Smooth muscle cell (in vitro differentiated cells): ENCODE results near the gene HS3ST6. TPM values are rescaled to one million over a fixed set of nuclear protein-coding genes. Genes with fewer than 3 reads are reported as not detected.

ENCODE experiments used
- DNase-seq: peaks from one replicate; lab custom pipeline; 2025; ENCODE audit not compliant: unreplicated experiment; lab: John Stamatoyannopoulos, UW
- H2AFZ ChIP-seq: fragments of 200-600 bp; sonication (generic); 2 replicates; pipeline ENCODE4 v1.6.0; 2016; ENCODE audit warnings: antibody characterized with exemption, low read depth, mild to moderate bottlenecking
- H3F3A ChIP-seq: fragments of 200-600 bp; sonication (generic); 2 replicates; pipeline ENCODE4 v1.6.0; 2017; ENCODE audit warnings: antibody characterized with exemption, low read depth
- H3K27ac ChIP-seq: fragments of 200-600 bp; sonication (generic); 2 replicates; pipeline ENCODE4 v1.5.1; 2016; ENCODE audit warnings: low read depth, mild to moderate bottlenecking
- H3K27me3 ChIP-seq: fragments of 200-600 bp; sonication (generic); 2 replicates; pipeline ENCODE4 v1.6.1; 2016; ENCODE audit warnings: low read depth, mild to moderate bottlenecking
- H3K36me3 ChIP-seq: fragments of 200-600 bp; sonication (generic); 2 replicates; pipeline ENCODE4 v1.5.1; 2016; ENCODE audit warnings: low read depth
- H3K4me1 ChIP-seq: fragments of 200-600 bp; sonication (generic); 2 replicates; pipeline ENCODE4 v1.5.1; 2016; ENCODE audit warnings: low read depth
- H3K4me2 ChIP-seq: fragments of 200-600 bp; sonication (generic); 2 replicates; pipeline ENCODE4 v1.6.0; 2016; ENCODE audit warnings: mild to moderate bottlenecking
- H3K4me3 ChIP-seq: fragments of 200-600 bp; sonication (generic); 2 replicates; pipeline ENCODE4 v1.5.1; 2016; ENCODE audit warnings: mild to moderate bottlenecking
- H3K79me2 ChIP-seq: fragments of 200-600 bp; sonication (generic); 2 replicates; pipeline ENCODE4 v1.6.0; 2016; ENCODE audit warnings: low read depth, mild to moderate bottlenecking
- H3K9ac ChIP-seq: fragments of 200-600 bp; sonication (generic); 2 replicates; pipeline ENCODE4 v1.6.0; 2016; ENCODE audit warnings: low read depth
- H3K9me3 ChIP-seq: fragments of 200-600 bp; sonication (generic); replicated peaks from 2 replicates; pipeline ENCODE4 v1.5.1; 2016; ENCODE audit warnings: low read depth
- H4K20me1 ChIP-seq: fragments of 200-600 bp; sonication (generic); 2 replicates; pipeline ENCODE4 v1.6.0; 2016; ENCODE audit warnings: low read depth
- CTCF ChIP-seq: fragments of 200-600 bp; sonication (generic); IDR thresholded peaks from 2 replicates; pipeline ENCODE4 v1.5.1; 2017; ENCODE audit warnings: borderline replicate concordance, mild to moderate bottlenecking, antibody characterized with exemption; ENCODE audit not compliant: insufficient read depth, poor library complexity, severe bottlenecking
- WGBS: methylation state at CpG from one replicate; pipeline ENCODE4 v1.1.7; 2016; ENCODE audit warnings: low lambda C conversion rate; 5-methylcytosine and 5-hydroxymethylcytosine counted together
- polyA plus RNA-seq: library from polyadenylated mRNA; unstranded; fragments of >200 nt; fragmentation: Nextera tagmentation; extraction: Ambion mirVana; gene quantifications from 2 replicates; pipeline ENCODE4 v1.2.1, GENCODE V29; 2016
- total RNA-seq: library from RNA; depleted of rRNA; stranded (reverse); fragments of >200 nt; gene quantifications from 2 replicates; pipeline ENCODE4 v1.2.3, GENCODE V29; 2014

Gene HS3ST6
- total and polyA plus RNA-seq, 2 experiments from 2014 or later: not detected

DNA sequence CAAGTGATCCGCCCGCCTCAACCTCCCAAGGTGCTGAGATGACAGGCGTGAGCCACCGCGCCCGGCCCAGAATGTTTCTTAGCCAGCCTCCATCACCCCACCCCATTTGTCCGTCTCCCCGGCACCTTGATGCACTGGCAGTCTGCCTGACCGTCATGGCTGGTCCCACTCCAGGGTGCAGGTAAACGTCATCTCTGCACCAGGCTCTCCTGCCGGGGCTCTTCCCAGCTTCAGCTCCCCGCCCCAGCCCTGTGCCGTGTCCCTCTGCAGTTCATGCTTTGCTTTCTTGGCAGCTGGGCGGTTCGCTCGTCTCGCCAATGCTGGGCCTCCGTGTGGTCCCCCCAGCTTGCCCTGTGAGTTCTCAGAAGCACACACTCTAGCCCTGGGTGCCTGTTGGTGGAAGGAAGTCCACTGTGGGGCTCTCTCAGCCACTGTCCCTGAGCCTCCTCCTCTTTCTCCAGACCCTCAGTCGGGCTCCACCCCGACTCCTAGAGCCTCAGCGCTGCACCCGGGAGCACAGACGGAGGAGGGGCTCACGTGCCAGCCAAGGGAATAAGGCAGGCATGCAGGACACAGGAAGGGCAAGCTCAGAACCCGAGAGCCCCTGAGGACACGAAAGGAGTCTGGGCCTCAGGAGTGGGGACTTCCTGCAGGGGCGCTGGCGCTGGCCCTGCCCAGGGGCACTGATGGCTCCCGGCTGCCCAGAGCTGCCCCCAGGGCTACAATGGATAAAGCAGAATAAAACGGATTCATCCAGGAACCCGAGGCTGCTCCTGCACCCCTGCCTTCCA, 12.0 kb downstream of the HS3ST6 start:
- Histone ChIP-seq H3K9me3 (no peaks in the 10 kb centered on the region), H3K4me1 (peaks cover 4% of the 10 kb centered on the region), H2AFZ (no peak overlapping the region), H3K27ac (no peak overlapping the region), H3F3A (no peaks in the 10 kb centered on the region), H3K36me3 (no peaks in the 10 kb centered on the region), H3K9ac (no peak overlapping the region), H3K79me2 (no peaks in the 10 kb centered on the region), H3K4me2 (no peak overlapping the region), H3K27me3 (no peaks in the 10 kb centered on the region), H4K20me1 (no peaks in the 10 kb centered on the region), H3K4me3 (no peak overlapping the region)
- no peak for DNase-seq
- WGBS: 85% methylated on average over 30 of the region's 31 CpGs
- TF ChIP-seq CTCF: no peak

DNA sequence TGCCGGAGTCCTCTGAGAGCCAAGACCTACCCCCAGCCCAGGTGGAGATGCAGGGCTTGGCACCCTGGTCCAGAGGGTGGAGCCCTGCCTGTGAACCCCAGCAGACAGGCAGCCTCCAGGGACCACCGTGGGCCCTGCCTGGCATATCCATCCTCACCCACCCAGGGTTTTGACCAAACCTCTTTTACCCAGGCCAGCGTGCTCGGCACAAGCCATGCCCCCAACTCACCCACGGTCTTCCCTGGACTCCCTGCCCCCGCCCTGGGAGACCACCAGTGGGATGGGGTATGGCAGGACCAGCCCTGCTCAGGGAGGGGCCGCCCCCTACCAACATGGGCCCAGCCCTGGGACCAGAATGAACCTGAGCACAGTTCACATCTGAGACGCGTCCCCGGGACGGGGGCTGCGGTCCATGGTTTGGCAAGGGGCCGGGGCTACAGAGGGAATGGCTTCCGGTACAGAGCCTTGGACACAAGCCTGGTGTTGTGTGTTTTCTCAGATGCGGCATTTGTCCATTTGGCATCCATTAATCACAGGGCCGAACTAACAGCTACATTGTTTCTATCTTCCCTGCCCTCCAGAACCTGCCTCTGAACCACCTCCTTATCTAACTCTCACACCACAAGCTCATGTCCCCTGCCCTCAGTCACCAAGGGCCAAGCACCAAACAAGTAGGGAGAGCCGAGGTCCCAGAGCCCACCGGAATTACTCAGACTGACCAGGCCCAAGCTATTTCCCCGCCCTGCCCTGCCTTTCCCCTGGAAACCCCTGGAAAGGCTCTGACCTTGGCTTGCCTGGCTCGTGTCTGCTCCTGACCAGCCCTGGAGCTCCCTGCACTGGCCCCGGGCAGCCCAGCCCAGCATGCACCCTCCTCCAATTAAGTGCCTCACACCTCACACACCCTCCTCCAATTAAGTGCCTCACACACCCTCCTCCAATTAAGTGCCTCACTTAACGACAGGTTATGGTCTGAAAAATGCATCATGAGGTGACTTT, 14.1 kb downstream of the HS3ST6 start:
- Histone ChIP-seq H3K4me2 (no peak overlapping the region), H3K9ac (no peak overlapping the region), H3K9me3 (no peaks in the 10 kb centered on the region), H3K36me3 (no peaks in the 10 kb centered on the region), H4K20me1 (no peaks in the 10 kb centered on the region), H3K4me1 (peaks cover 4% of the 10 kb centered on the region), H3K27me3 (no peaks in the 10 kb centered on the region), H3K27ac (no peak overlapping the region), H3K4me3 (no peak overlapping the region), H2AFZ (no peak overlapping the region), H3K79me2 (no peaks in the 10 kb centered on the region), H3F3A (no peaks in the 10 kb centered on the region)
- TF ChIP-seq CTCF: no peak
- DNase-seq: no peak
- WGBS: 87% methylated on average over 22 of the region's 22 CpGs

GRCh38 chr16:1903220-1903574, 15.0 kb downstream of the HS3ST6 start:
- no peaks in the 10 kb centered on the region for H3K79me2 ChIP-seq
- TF ChIP-seq CTCF: no peak
- H3K9me3 ChIP-seq: no peaks in the 10 kb centered on the region
- WGBS: 80% methylated on average over 13 of the region's 13 CpGs
- H3K4me1 ChIP-seq: peaks cover 4% of the 10 kb centered on the region
- no peak overlapping the region for H3K27ac ChIP-seq
- no peaks in the 10 kb centered on the region for H4K20me1 ChIP-seq
- H3K36me3 ChIP-seq: no peaks in the 10 kb centered on the region
- no peak for DNase-seq
- H3K4me3 ChIP-seq: no peak overlapping the region
- no peak overlapping the region for H2AFZ ChIP-seq
- no peak overlapping the region for H3K9ac ChIP-seq
- H3F3A ChIP-seq: no peaks in the 10 kb centered on the region
- H3K27me3 ChIP-seq: no peaks in the 10 kb centered on the region
- no peak overlapping the region for H3K4me2 ChIP-seq
